ENCODE results near the gene KCNIP1.

- TF ChIP-seq CTCF (IDR thresholded peaks at IDR 0.05) (no peak), POLR2A (IDR thresholded peaks at IDR 0.05) (no peak)
Measured at GRCh38 chr5:170752257-170753215, 248.7 kb downstream of the KCNIP1 start.
